ENCODE measurements around the gene IMPA2. TPM values are rescaled to one million over a fixed set of nuclear protein-coding genes. Genes with fewer than 3 reads are reported as not detected.
A peak's percentile ranks its signal among the peaks of the same experiment; 100 is the strongest.

Gene IMPA2
- total RNA-seq, 1 donor from 2014 or later, result 41.9 TPM

DNA sequence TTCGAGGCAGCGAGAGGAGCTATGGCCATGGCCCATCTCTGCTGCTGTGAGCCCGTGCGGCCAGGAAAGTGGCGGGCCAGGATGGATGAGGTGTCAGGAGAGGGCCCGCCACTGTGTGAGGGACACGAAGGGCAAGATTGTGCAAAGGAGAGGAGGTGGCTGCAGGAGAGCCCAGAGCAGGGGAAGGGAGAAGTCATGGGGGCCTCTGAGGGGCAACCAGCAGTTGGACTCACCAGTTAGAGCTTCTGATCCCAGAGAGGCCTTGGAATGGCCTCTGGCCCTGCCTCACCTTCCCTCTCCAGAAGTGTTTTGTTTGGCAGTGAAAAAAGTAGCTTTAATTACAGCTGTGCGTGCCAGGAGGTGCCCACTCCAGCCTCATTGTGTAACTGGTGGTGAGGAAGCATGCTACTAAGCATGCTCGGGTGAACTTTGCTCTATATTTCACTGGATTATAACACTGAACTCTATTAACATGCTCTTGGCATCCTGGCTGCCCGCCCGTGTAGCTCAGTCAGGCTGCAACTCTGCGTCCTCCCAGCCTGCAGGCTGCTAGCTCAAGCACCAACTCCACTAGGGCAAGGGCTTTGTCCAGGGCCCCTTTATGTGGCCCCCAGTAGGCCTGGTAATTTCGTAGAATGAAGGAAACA, 34.2 kb downstream of the IMPA2 start:
- H3K4me1 ChIP-seq, result no peaks in the 10 kb centered on the region
- H4K20me1 ChIP-seq (ENCODE audit: low read depth), result no peaks in the 10 kb centered on the region
- H3K9ac ChIP-seq, result no peak overlapping the region
- TF ChIP-seq EZH2phosphoT487 (IDR thresholded peaks at IDR 0.05) (no peak), EZH2 (IDR thresholded peaks at IDR 0.05) (no peak)
- TF ChIP-seq, protein P1, sequence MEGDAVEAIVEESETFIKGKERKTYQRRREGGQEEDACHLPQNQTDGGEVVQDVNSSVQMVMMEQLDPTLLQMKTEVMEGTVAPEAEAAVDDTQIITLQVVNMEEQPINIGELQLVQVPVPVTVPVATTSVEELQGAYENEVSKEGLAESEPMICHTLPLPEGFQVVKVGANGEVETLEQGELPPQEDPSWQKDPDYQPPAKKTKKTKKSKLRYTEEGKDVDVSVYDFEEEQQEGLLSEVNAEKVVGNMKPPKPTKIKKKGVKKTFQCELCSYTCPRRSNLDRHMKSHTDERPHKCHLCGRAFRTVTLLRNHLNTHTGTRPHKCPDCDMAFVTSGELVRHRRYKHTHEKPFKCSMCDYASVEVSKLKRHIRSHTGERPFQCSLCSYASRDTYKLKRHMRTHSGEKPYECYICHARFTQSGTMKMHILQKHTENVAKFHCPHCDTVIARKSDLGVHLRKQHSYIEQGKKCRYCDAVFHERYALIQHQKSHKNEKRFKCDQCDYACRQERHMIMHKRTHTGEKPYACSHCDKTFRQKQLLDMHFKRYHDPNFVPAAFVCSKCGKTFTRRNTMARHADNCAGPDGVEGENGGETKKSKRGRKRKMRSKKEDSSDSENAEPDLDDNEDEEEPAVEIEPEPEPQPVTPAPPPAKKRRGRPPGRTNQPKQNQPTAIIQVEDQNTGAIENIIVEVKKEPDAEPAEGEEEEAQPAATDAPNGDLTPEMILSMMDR (IDR thresholded peaks at IDR 0.05), result no peak
- Mint-ChIP-seq H3K4me1 (peaks cover 32% of the 10 kb centered on the region), H3K9me3 (no peaks in the 10 kb centered on the region), H3K27me3 (ENCODE audit: insufficient read depth, low read depth) (peaks cover 2% of the 10 kb centered on the region), H3K4me3 (no peak overlapping the region), H3K27ac (peak overlapping the region; percentile 64), H3K36me3 (peaks cover 16% of the 10 kb centered on the region)
- DNase-seq (ENCODE audit: low spot score), result no peak
- no peaks in the 10 kb centered on the region for H3K36me3 ChIP-seq
- no peaks in the 10 kb centered on the region for H3K79me2 ChIP-seq (ENCODE audit: low read depth)
- no peaks in the 10 kb centered on the region for H3K27me3 ChIP-seq
- no peak overlapping the region for H2AFZ ChIP-seq (replicated peaks)
- no peak overlapping the region for H3K27ac ChIP-seq
- no peak overlapping the region for H3K4me2 ChIP-seq
- H3K9me3 ChIP-seq (ENCODE audit: low read depth), result no peaks in the 10 kb centered on the region
- no peak overlapping the region for H3K4me3 ChIP-seq
- H3F3A ChIP-seq (ENCODE audit: low read depth), result no peaks in the 10 kb centered on the region

DNA sequence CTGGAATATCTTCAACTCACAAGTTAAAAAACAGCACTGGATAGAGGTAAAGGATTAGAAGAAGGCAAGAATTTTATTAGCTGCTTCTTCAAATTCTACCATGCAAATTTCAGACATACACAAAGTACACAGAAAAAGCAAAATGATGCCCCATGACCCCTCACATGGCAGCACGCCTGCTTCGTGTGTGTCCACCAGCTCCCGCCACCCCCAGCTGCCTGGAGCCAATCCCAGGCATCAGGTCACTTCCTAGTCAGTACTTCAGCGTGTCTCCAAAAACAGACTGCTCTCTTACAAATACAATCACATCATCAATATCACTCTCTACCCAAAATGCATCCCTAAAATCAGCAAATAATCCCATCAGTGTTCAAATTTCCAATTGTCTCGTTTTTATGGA, 35.8 kb downstream of the IMPA2 start:
- H3K4me3 ChIP-seq, result no peak overlapping the region
- Mint-ChIP-seq H3K4me3 (peak overlapping the region; percentile 0), H3K4me1 (peaks cover 32% of the 10 kb centered on the region), H3K27me3 (ENCODE audit: insufficient read depth, low read depth) (peaks cover 2% of the 10 kb centered on the region), H3K27ac (no peak overlapping the region), H3K9me3 (no peaks in the 10 kb centered on the region), H3K36me3 (peaks cover 16% of the 10 kb centered on the region)
- no peak overlapping the region for H3K9ac ChIP-seq
- no peak overlapping the region for H2AFZ ChIP-seq (replicated peaks)
- H3K4me1 ChIP-seq, result no peaks in the 10 kb centered on the region
- no peaks in the 10 kb centered on the region for H3K36me3 ChIP-seq
- no peaks in the 10 kb centered on the region for H3K9me3 ChIP-seq (ENCODE audit: low read depth)
- H4K20me1 ChIP-seq (ENCODE audit: low read depth), result no peaks in the 10 kb centered on the region
- H3K27me3 ChIP-seq, result no peaks in the 10 kb centered on the region
- H3K27ac ChIP-seq, result no peak overlapping the region
- no peaks in the 10 kb centered on the region for H3K79me2 ChIP-seq (ENCODE audit: low read depth)
- no peaks in the 10 kb centered on the region for H3F3A ChIP-seq (ENCODE audit: low read depth)
- DNase-seq (ENCODE audit: low spot score), result no peak
- H3K4me2 ChIP-seq, result no peak overlapping the region
- TF ChIP-seq, protein P1 (IDR thresholded peaks at IDR 0.05), result no peak
- TF ChIP-seq EZH2 (IDR thresholded peaks at IDR 0.05), result no peak
- TF ChIP-seq EZH2phosphoT487 (IDR thresholded peaks at IDR 0.05), result no peak

DNA sequence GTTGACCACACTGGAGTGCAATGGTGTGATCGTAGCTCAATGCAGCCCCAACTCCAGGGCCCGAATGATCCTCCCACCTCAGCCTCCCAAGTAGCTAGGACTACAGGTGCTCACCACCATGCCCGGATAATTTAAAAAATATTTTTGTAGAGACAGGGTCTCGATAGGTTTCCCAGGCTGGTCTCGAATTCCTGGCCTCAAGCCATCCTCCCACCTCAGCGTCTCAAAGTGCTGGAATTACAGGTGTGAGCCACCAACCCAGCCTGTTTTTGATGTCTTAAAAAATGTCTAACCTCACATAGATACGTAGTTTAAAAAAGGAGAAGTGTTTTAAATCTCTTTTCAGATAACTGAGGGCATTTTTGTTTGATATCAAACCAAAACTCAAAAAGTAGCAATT, 37.6 kb downstream of the IMPA2 start:
- TF ChIP-seq EZH2phosphoT487 (IDR thresholded peaks at IDR 0.05) (no peak), EZH2 (IDR thresholded peaks at IDR 0.05) (no peak)
- TF ChIP-seq, protein P1 (IDR thresholded peaks at IDR 0.05), result no peak
- Histone ChIP-seq H3K27ac (no peak overlapping the region), H2AFZ (replicated peaks) (no peak overlapping the region), H3K79me2 (ENCODE audit: low read depth) (no peaks in the 10 kb centered on the region), H3K4me1 (no peaks in the 10 kb centered on the region), H3K27me3 (no peaks in the 10 kb centered on the region), H3K36me3 (no peaks in the 10 kb centered on the region), H3K4me3 (no peak overlapping the region), H3K9ac (no peak overlapping the region), H4K20me1 (ENCODE audit: low read depth) (no peaks in the 10 kb centered on the region), H3K4me2 (no peak overlapping the region), H3F3A (ENCODE audit: low read depth) (no peaks in the 10 kb centered on the region), H3K9me3 (ENCODE audit: low read depth) (no peaks in the 10 kb centered on the region)
- H3K36me3 Mint-ChIP-seq, result peaks cover 18% of the 10 kb centered on the region
- no peaks in the 10 kb centered on the region for H3K9me3 Mint-ChIP-seq
- no peak overlapping the region for H3K4me3 Mint-ChIP-seq
- H3K4me1 Mint-ChIP-seq, result peaks cover 15% of the 10 kb centered on the region
- no peak for DNase-seq (ENCODE audit: low spot score)
- no peak overlapping the region for H3K27ac Mint-ChIP-seq
- H3K27me3 Mint-ChIP-seq (ENCODE audit: insufficient read depth, low read depth), result no peaks in the 10 kb centered on the region

Measured in neural progenitor cell (in vitro differentiated cells).